ENCODE results near the gene SH3GL3.

Gene SH3GL3

GRCh38 chr15:83446904-83447709 is at the start of gene SH3GL3:
TSS of gene SH3GL3 (plus strand) at chr15:83447341. CDS start at chr15:83447534, 193 bp downstream.
- peak; percentile 90 for DNase-seq

- DNase-seq: peak; percentile 17
Measured at GRCh38 chr15:83398626-83399025, 48.5 kb upstream of the SH3GL3 start.

- no peak for DNase-seq
Measured at GRCh38 chr15:83404121-83404520, 43.0 kb upstream of the SH3GL3 start.

GRCh38 chr15:83410532-83410931 is 36.6 kb upstream of the SH3GL3 start:
- DNase-seq: no peak

- DNase-seq: no peak
Measured at GRCh38 chr15:83413054-83413719, 34.0 kb upstream of the SH3GL3 start.

- no peak for DNase-seq
Measured at GRCh38 chr15:83422081-83422480, 25.1 kb upstream of the SH3GL3 start.

- DNase-seq: no peak
Measured at GRCh38 chr15:83422541-83422940, 24.6 kb upstream of the SH3GL3 start.

GRCh38 chr15:83424101-83424500 is 23.0 kb upstream of the SH3GL3 start:
- DNase-seq: no peak

GRCh38 chr15:83430441-83430840 is 16.7 kb upstream of the SH3GL3 start:
- no peak for DNase-seq

GRCh38 chr15:83431521-83431920 is 15.6 kb upstream of the SH3GL3 start:
- no peak for DNase-seq

- peak; percentile 15 for DNase-seq
Measured at GRCh38 chr15:83435202-83435601, 11.9 kb upstream of the SH3GL3 start.

- DNase-seq: peak; percentile 13
Measured at GRCh38 chr15:83435782-83436181, 11.4 kb upstream of the SH3GL3 start.

GRCh38 chr15:83436513-83437158 is 10.5 kb upstream of the SH3GL3 start:
- peak; percentile 76 for DNase-seq

- DNase-seq: peak; percentile 60
Measured at GRCh38 chr15:83443076-83443847, 3.9 kb upstream of the SH3GL3 start.

- no peak for DNase-seq
Measured at GRCh38 chr15:83444936-83445335, 2.2 kb upstream of the SH3GL3 start.

- no peak for DNase-seq
Measured at GRCh38 chr15:83445643-83446042, 1.5 kb upstream of the SH3GL3 start.

GRCh38 chr15:83446417-83446816 is 724 bp upstream of the SH3GL3 start:
- no peak for DNase-seq

GRCh38 chr15:83449250-83449671 is 2.1 kb downstream of the SH3GL3 start:
- DNase-seq: peak; percentile 74

- DNase-seq: peak; percentile 88
Measured at GRCh38 chr15:83449937-83450506, 2.9 kb downstream of the SH3GL3 start.

- no peak for DNase-seq
Measured at GRCh38 chr15:83457149-83457548, 10.0 kb downstream of the SH3GL3 start.

GRCh38 chr15:83458381-83458780 is 11.2 kb downstream of the SH3GL3 start:
- DNase-seq: no peak

GRCh38 chr15:83462026-83462425 is 14.9 kb downstream of the SH3GL3 start:
- no peak for DNase-seq
